ENCODE results near the gene FGGY.
"Not testable (repeated sequence)": the region's sequence is repeated elsewhere in the genome, so short reads cannot be mapped to it uniquely, and the experiment has no call there.

FGGY gene

DNA sequence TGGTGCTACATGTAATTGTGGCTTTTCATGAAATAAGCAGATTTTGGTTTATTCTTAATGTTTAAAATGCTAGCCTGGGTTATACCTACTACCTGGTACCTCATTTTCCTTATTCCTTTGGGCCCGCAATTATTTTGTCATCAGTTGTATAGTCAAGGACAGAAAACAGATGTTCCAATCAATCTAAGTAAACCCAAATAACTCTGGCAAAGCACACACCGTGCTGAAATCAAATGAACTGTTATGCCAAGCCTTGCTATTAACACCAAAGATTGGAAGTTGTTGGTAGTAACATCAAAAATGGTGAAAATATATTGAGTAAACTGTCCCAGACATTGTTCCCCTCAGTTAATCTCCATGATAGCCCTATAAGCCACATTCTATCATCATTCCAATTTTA, 248.9 kb downstream of the FGGY start:
- no peak for DNase-seq (ENCODE audit: low spot score)

DNA sequence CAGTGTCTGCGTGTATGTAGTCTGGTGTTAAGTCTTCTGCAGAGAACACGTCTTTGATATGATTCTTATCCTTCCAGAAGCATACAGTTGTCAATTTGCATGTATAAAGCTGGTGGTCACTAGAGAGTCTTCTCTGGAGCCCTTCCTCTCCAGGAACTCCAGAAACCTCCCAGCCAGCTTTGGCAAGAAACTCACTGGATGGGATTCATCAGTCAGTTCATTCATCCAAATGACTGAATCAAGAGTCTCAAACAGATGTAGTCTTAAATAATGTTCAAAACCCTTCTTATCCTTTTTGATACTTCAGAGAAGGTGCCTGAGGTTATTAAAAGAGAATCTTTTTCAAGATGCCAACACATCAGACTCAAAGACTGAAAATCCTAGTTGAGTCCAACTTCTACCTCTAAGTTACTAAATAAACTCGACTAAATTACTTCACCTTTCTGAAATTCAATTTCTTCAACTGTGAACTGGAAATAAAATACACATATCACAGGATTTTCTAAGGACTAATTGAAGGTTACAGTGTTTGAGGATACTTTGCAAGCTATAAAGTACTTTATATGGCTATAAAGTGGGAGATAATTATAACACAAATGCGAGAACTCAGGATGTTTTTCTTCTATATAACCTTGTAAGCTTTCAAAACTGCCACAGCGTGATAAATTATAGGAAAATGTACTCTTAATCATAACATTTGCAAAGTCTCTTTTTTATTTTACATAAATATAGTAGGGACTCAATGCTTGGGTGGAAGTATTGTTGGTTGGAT, 252.4 kb downstream of the FGGY start:
- no peak for DNase-seq (ENCODE audit: low spot score)

DNA sequence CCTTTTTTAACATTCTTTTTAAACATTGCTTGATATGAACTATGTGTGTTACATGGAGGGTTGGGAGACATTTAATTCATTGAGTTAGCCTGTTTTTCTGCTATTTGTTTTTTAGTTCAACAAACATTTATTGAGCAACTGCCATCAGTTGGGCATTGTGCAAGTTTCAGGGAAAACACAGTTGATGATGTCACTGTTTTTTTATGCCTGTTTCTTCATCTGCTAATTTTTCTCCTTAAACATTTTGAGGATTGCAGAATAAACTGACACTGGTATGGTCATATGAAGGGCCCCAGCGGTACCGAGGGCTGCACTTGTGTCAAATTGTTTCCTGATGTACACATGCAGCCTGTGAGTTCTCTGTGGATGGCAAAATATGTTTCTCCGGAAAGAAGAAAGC, 253.0 kb downstream of the FGGY start:
- no peak for DNase-seq (ENCODE audit: low spot score)

DNA sequence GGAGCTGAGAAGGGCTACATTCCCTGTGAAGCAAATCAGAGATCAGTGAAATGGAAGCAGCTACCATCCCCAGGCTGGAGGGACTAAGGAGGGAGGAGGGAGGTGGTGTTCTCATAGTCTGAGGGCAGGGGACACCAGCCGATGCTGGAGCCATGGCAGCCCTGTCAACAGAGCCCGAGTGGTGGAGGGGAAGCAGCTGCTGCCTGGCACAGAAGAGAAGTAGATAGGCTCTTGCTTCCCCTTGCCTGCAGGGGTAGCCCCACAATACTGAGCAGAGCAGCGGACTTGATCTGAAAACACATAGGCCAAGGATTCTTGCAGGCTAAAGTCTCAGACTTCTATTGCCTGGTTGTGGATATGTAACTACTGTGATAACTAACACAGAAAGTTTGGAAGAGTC, 255.1 kb downstream of the FGGY start:
- no peak for DNase-seq (ENCODE audit: low spot score)

DNA sequence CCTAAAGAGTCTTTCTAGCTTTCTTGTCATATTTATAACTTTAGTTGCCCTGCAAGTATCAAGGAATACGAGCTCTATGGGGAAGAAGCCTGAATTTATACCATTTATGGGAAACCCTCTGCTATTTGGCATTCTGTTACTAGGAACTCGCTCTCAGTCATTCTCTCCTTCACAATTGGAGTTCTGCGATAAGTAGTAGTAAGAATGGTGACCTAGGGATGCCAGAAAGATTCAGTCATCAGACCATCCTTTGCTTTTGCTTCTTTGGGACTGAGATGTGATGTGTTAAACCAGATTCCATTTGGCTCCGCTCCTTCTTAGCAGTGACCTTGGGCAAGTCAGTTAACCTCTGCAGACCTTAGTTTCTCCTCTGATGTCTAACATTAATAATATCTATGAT, 256.5 kb downstream of the FGGY start:
- no peak for DNase-seq (ENCODE audit: low spot score)

DNA sequence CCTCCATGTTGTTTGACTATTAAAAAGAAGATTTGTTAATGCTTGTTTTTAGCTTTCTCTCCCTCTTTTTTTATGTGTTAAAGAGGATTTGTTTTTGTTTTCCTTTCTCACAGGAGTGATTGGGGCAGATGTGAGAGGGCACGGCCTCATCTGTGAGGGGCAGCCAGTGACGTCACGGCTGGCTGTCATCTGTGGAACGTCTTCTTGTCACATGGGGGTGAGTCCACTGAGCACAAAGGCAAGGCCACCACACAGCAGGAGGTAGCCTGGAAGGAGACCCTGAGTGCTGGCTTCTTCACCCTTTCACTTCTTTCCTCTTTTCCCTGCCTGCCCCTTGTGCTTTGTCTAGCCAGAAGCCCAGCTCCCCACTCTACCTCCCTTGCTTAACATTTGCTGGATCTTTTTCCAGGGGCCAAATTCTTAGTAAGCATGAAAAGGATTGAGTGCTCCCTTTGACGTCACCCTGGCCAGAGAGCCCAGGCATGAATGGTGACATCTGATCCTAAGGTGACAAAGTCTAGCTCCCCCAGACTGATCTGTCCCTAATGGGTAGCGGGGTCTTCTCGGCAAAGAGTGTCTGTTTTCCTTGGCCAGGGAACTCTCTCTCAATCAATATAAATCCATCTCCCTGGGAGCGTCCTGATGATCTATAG, 257.2 kb downstream of the FGGY start:
- DNase-seq (ENCODE audit: low spot score): no peak

DNA sequence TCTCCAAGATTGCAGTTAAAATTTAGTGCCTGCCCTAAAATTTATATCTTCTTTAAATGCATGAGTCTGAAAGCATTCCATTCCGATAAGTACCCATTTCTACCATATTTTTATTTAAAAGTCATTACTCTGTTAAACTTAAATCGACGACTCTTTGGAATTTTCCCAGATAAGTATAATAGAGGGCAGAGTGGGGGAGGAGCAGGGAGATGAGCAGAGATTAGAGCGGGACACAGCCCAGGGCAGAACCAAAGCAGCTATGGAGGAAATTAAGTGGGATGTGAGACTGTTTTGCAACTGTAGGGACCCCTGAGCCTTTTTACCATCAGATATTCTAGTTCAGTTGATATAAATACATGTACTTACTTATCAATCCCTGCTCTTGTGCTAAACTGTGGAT, 257.9 kb downstream of the FGGY start:
- DNase-seq (ENCODE audit: low spot score): no peak

DNA sequence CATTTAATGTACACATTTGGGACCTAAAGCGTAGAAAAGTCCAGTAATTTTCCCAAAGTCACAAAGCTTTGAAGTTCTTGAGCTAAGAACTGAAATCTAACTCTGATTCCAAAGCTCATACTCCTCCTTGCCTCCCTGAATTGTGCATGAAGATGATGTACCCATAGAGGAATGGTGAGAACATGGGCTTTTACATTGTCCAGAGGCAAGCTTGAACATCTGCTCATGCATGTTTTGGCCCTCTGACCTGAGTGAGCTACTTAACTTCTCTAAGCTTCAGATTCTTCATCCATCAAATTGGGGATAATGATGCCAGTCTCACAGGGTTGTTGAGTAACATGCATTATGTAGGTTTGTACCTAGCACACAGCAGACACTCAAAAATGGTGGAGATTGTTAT, 259.5 kb downstream of the FGGY start:
- no peak for DNase-seq (ENCODE audit: low spot score)

DNA sequence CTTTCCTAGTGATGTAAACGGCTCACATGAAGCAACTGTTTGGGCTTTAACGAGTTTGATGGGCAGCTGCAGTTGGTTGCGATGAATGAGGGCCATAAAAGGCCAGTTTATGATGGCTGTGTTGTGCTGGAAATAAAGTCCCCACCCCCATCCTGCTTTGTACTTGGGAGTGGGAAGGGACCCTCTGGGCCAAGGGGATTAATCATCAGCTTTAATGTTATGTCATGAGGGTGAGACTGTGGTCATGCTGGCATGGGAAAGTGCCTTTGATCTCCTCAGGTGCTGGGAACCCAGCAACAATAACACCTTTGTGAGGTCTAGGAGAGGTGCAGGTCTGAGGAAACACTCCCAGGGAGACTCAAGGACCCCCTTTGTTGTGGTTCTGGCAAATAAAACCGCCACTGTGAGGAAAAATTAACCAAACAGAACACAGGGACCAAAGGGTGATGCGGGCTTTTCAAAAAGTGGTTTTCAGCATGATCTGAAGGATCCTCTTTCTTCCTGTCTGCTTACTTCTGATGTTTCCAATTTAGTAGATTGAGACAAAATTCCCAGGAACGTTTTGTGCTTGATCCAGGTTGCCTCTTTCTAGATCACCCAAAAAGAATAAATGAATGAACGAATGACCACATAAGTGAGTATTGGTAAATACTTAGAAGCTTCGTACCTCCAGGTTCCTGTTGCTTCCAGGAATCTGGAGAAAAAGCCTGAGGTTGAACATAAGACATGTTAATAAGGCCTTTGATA, 260.1 kb downstream of the FGGY start:
- peak; percentile 84 for DNase-seq (ENCODE audit: low spot score)

DNA sequence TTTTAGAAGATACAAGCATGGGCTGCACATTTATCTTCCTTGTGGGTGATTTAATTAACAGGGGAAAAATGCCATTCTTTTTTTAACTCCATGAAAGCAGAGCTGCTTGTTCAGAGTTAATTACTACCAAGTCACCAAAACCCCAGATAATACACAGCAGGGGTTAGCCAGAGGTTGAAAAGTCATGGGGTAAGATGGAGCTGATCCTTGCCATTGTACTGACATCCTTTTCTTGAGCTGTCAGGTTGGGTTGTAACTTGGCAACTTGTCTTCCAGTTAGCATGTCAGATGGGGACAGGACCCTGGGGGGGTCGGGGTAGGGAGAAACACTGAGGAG, 260.6 kb downstream of the FGGY start:
- no peak for DNase-seq (ENCODE audit: low spot score)

DNA sequence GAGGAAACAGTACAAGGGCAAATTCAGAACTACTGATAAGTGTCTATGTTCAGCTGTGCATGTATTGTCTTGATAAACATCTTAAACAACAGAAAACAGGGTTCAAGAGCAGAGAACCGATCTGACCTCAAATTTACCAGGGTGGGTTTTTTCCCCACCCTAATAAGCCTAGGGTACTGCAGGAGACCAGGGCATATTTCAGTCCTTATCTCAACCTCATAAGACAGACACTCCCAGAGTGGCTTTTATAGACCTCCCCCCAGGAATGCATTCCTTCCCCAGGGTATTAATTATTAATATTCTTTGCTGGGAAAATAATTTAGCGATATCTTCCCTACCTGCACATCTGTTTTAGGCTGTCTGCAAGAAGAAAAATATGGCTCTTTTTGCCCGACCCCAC, 261.7 kb downstream of the FGGY start:
- not testable (repeated sequence) for DNase-seq (ENCODE audit: low spot score)

DNA sequence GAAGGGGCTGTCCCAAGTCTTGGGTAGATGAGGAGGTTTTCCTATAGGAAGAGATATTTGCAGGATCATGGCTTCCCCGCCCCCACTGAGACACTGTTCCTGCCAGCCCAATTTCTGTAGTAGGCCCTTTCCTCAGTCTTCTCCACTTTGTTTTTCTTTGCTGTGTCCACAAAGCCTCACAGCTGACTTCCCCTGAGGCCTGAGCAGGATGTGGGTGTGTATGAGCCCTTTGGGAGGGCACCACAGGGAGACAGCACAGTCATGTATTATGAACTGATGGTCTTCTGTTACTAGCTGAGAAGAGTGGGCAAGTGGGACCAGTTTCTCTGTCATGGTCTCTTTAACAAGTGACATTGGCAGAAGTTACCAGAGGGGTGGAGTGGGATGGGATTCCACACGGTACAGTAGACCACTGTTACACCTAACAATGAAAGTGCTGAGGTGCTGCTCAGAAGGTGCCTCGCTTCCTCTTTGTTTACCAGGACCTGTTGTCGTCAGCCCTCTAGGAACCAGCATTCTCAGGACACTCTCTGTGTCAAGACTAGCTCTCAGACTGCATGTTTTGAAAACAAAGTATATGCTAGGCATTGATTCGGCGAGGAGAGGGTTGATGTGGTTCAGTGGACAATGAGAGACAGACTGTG, 264.0 kb downstream of the FGGY start:
- no peak for DNase-seq (ENCODE audit: low spot score)

DNA sequence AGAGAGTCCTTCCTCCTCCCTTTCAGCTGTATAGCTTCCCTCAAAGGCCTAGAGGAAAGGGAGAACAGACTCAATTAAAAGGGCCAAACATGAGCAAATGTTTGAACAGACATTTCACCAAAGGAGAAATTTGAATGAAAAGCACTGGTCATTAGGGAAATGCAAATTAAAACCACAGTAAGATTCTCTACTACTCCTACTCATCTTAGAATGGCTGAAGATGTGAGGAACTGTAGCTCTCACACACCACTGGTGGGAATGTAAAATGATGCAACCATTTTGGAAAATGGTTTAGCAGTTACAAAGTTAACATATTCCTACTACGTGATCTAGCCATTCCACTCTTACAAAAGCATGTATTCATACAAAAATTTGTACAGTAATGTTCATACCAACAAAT, 264.9 kb downstream of the FGGY start:
- DNase-seq (ENCODE audit: low spot score): no peak

DNA sequence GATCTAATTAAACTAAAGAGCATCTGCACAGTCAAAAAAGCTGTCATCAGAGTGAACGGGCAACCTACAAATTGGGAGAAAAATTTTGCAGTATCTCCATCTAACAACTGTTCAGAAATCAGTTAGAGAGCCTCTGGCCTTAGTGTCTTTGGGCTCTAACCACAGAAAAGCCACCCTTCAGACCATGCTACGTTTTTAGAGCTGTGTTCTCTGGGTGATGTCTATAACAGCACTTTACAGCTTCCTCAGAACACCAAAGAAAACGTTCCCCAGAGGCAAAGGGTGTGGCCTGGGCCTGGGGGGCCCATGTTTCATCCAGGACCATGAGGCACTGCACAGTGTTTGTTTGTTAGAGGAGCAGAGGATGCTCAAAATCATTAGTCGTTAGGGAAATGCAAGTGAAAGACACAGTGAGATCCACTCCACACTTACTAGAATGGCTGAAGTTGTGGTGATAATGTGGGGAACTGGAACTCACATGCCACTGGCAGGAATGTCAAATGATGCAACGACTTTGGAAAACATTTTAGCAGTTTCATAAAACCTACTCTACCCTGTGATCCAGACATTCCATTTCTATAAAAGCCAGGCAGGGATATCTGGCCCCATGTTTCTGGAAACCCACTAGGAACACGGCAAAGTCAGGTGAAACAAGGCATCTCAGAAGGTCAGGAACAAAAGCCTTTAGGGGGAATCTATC, 267.4 kb downstream of the FGGY start:
- DNase-seq (ENCODE audit: low spot score): no peak

DNA sequence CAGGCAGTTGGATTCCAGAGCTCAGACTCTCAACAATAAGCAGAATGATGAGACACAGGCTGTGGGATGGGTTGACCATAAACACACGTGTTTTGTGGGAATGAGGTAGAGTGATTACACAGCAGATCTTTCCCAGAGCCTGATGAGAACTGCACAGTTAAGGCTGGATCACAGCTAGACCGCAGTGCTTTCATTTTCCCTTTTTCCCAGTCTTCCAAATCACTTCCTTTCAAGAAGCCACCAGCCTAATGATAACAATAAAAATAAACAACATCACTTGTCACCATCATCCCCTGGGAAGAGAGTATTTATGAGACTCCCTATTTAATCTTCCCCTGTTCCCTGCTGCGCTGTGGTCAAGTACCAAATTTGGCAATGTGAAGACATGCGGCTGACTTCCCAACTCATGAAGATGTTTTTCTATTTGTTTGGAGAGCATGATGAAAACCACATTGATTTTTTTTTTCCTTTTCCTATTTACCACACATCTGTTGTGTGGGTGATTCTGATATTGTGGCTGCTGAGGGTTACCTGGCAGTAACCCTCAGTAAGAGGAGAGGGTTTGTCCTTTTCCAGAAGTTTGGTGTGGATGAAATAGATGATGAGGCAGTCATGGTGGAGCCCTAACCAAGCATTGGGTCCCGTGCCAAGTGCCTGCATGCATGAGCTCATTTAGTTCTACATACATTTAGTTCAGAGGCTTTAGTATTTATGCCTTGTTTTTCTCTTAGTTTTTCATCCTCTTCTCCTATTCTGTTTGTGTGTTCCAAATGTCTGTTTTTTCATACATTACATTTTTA, 268.9 kb downstream of the FGGY start:
- no peak for DNase-seq (ENCODE audit: low spot score)

DNA sequence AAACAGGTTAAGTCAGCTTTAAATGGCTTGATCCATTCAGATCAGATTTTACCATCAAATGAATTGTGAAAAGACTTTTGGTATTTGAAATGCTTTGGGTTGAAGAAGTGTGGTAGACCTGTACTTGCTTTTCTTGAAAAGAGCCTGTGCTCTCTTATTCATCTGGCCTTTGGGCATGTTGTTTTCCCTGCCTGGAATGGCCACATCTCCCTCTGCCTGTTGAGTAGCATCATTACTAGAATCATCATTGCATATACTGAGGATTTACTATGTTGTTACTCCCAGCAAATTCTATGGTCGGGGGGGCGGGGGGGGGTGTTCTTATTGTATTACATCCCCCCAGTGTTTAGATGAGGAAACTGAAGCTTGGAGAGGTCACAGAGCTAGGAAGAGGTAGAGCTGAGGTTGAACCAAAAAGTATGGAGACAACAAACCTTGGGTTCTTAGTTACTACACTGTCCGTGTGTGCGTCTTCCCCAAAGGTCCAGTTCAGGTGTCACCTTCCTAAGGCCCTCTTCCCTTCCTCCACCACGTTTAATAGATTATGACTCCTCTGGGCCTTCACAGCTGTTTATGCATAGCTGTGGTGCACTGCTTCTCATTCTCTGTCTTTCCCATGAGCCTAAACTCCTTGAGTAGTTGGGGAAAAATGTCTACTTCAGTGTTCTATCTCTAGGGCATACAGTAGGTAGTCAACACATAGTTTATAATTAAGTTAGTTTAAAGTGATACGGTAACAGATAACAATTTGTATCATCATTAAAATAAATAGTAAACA, 271.5 kb downstream of the FGGY start:
- DNase-seq (ENCODE audit: low spot score): no peak

DNA sequence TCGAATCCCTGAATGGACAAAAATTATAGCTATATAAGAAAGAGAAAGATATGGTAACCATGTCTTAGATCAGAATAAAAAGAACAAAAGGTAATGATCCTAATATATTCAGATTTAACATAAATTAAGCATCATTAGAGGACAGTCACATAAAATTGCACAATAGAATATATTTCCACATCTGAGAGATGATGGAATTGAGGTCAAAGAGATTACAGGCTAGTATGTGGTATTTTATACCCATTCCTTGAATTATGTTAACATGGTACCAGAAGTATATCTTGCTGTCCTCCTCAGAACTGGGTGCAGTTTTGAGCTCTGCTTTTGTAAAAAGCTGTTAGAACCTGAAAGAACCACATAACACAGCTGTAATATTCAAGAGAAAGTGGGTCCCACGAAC, 272.3 kb downstream of the FGGY start:
- no peak for DNase-seq (ENCODE audit: low spot score)

DNA sequence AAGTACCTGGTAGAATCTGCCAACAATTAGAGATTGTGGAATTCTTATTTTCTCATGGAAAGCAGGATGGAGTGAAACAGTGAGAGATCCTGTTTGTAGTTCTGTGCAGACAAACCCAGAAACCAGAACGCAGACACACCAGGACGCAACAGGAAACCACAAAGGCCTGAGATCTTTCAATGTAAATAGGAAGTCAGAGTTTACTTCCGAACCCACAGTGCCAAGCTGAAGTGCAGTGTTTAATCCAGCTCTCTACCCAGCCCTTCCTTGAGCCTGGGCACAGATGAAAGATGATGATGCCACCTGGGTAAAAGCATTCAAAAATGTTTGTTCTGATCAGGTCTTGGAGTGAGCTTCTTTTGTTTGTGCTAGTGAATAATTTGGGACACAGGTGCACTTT, 273.6 kb downstream of the FGGY start:
- DNase-seq (ENCODE audit: low spot score): no peak

DNA sequence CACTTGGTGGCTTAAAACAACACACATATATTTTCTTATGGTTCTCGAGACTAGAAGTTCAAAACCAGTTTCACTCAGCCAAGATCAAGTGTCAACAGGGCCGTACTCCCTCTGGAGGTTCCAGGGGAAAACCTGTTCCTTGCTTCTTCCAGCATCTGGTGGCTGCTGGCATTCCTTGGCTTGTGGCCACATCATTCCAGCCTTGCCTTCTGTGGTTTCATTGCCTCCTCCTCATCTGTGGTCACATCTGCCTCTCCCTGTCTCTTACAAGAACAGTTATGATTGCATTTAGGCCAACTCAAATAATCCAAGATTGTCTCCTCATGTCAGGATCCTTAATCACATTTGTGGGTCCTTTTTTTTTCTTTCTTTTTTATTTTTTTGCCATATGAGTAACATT, 277.2 kb downstream of the FGGY start:
- no peak for DNase-seq (ENCODE audit: low spot score)

DNA sequence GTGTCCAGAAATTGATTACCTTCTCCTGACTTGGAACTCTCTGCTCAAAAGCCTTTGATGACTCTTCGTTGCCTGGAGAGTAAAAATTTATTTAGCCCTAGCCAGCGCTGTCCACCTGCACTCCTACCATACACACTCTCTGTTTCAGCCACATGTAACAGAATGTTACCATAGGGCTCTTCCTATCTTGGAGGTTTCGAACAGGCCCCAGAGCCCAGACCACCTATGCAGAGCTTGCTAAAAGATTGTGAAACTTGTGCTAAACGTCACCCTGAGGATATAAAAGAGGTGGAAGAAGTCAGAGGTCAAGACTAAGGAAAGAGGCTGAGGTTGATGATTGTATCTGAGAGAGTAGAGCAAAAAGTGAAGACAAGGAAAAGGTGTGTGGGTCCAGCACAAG, 280.9 kb downstream of the FGGY start:
- no peak for DNase-seq (ENCODE audit: low spot score)

DNA sequence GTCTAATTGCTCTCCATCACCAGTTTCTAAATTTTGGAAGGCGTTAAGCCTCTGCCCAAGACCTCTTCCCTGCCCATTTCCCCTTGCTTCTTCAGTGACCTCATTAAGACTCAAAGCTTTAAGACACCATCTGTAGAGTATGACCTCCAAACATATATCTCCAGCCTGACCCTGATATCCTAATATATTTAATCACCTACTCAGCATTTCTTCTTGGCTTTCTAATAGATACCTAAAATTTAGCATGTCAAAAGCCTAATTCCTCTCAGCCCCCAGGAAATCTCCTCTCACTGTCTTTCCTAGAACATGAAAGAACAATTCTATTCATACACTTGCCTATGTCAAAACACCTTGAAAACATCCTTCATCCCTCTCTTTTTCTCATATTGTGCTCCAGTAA, 282.3 kb downstream of the FGGY start:
- DNase-seq (ENCODE audit: low spot score): no peak
